Dedifferentiated amniotic fluid mesenchymal stem cell (primary cell): ENCODE measurements around the gene ITSN1.

Experiments
- DNase-seq: peaks from one replicate; pipeline ENCODE4 v3.0.0-alpha.2; 2016; ENCODE audit errors: extremely low spot score

The ITSN1 gene

GRCh38 chr21:33811167-33812010, 169.1 kb downstream of the ITSN1 start:
- DNase-seq, result no peak

- no peak for DNase-seq
Observed at GRCh38 chr21:33813832-33814365, 171.6 kb downstream of the ITSN1 start.

GRCh38 chr21:33815143-33815707, 172.9 kb downstream of the ITSN1 start:
- DNase-seq, result no peak

GRCh38 chr21:33816174-33816573, 173.9 kb downstream of the ITSN1 start:
- DNase-seq, result no peak

GRCh38 chr21:33817138-33817537, 174.8 kb downstream of the ITSN1 start:
- DNase-seq, result no peak

- DNase-seq, result no peak
Observed at GRCh38 chr21:33817663-33818451, 175.6 kb downstream of the ITSN1 start.

- DNase-seq, result no peak
Observed at GRCh38 chr21:33820230-33820770, 178.0 kb downstream of the ITSN1 start.

GRCh38 chr21:33820798-33821197, 178.5 kb downstream of the ITSN1 start:
- DNase-seq, result no peak

- no peak for DNase-seq
Observed at GRCh38 chr21:33821503-33822322, 179.4 kb downstream of the ITSN1 start.

GRCh38 chr21:33824156-33824941, 182.0 kb downstream of the ITSN1 start:
- no peak for DNase-seq

- no peak for DNase-seq
Observed at GRCh38 chr21:33825419-33825818, 183.1 kb downstream of the ITSN1 start.

- peak; percentile 63 for DNase-seq
Observed at GRCh38 chr21:33825915-33826314, 183.6 kb downstream of the ITSN1 start.

- DNase-seq, result no peak
Observed at GRCh38 chr21:33828083-33828482, 185.8 kb downstream of the ITSN1 start.

GRCh38 chr21:33828577-33828976, 186.3 kb downstream of the ITSN1 start:
- no peak for DNase-seq

- no peak for DNase-seq
Observed at GRCh38 chr21:33829844-33830243, 187.5 kb downstream of the ITSN1 start.

- no peak for DNase-seq
Observed at GRCh38 chr21:33831962-33832659, 189.8 kb downstream of the ITSN1 start.

- no peak for DNase-seq
Observed at GRCh38 chr21:33834801-33835500, 192.7 kb downstream of the ITSN1 start.

- no peak for DNase-seq
Observed at GRCh38 chr21:33835920-33836319, 193.6 kb downstream of the ITSN1 start.

- no peak for DNase-seq
Observed at GRCh38 chr21:33836408-33836807, 194.1 kb downstream of the ITSN1 start.
